Stimulated activated CD4-positive, alpha-beta T cell treated with anti-CD3 and anti-CD28 coated beads, Interleukin-4, amount 100 ng/mL, for 24 hours (primary cell): ENCODE data around the gene CFAP100.

ENCODE experiments used
- DNase-seq: peaks from one replicate; pipeline ENCODE4 v3.0.0-alpha.2; 2020

Gene CFAP100

DNA sequence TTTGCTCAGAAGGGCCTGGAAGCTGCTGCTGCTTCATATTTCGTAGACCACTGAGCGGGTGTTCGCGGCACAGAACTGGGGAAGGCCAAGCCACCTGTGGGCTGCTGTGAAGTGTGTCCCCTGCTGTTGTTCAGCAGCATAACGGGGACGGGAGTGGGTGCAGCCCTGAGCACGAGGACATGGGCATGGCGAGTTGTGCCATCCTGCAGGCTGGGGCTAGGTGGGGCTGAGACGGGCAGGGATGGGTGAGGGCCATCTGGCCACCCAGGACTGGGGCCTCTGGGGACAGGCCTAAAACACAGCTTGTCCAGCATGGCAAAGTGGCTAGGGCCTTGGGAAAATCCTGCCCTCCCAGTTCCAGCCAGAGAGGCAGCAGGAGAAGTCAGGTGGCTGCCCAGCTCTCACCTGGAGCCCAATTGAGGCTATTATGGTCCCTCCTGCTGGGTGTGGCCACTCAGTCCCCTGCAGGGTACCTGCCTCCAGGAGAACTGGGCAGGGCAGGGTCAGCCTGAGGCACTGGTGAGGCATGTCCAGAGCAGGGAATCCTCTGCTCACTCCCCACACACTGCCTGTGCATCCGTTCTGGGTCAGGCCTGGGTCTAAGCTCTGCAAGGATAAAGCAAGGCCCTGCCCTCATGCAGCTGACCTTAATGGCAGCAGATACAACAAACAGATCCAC is 29.5 kb downstream of the CFAP100 start:
- no peak for DNase-seq

- DNase-seq: no peak
Measured at GRCh38 chr3:126424751-126425150, 30.0 kb downstream of the CFAP100 start.

- DNase-seq: no peak
Measured at GRCh38 chr3:126431103-126431534, 36.4 kb downstream of the CFAP100 start.

- no peak for DNase-seq
Measured at GRCh38 chr3:126432361-126433104, 37.8 kb downstream of the CFAP100 start.

DNA sequence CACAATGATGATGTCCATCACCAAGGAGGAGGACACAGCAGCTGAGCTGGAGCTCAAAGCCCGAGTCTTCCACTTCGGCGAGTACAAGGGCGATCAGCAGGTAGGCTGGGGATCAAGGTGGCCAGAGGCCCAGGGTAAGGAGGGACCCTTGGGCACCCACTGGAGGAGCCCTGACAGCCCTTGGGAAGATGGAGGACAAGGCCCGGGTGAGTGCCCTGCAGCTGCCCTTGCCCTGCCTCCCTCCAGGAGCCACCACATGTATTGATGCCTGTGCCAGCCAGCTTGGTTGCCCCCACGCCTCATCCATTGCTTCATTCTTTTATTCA is 38.4 kb downstream of the CFAP100 start:
- DNase-seq: peak; percentile 1

- DNase-seq: peak; percentile 1
Measured at GRCh38 chr3:126433496-126434263, 39.0 kb downstream of the CFAP100 start.

GRCh38 chr3:126434264-126434590 is 39.5 kb downstream of the CFAP100 start:
- DNase-seq: no peak

DNA sequence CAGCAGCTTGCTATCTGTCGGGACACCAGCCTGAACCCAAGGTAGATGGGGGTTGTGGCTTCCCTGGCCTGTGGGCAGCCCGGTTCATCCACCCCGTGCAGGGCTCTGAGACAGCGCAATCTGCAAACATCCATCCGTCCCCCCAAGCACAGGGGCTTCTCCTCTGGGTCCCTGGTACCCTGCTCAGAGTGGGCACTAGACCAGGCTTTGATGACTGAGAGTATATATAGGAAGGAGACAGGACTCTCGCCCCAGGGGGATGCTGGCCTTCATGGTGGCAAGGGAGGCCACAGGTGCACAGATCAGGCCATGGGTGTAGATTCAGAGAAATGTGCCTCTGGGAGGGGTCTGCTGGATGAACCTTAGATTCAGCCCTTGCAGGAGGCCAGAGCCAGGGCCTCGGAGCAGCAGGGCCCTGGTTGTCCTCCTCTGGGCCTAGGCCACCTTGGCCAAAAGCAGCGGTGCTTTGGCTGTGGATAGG is 40.3 kb downstream of the CFAP100 start:
- DNase-seq: no peak

DNA sequence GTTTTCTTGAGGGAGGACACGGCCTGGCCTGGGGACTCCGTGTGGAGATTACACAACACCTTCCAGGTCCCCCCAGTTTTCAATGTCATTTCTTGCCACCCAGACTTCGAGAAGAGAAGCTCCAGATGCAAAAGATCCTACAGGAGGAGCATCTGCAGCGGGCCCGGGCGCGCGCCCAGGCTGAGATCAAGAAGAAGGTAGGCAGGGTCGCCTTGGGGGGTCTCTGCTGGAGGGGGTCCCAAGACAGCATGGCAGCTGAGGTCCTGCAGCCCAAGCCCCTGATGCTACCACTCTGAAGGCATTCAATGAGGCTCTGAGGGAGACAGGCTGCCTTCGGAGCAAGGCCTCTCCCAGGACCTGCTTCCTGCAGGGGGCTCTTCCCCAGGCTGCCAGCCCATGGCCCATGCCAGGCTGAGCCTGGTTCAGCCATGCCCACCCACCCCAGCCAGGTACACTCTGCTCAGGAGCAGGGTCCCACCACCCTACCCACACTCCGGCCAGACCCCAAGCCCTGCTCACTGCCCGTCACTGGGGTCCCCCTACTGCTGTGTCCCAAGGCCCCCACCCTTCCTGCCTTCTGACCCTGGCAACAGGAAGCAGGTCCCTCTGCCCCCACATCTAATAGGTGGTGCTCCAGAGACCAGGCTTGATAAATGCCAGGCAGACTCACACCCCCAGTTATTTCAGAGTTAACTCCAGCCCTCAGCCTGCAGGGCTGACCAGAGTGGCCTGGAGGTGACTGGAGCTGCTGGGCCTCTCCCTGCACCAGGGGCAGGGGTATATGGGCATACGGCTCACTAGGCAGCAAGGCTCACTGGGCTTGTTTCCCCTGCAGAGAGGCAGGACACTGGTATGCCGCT is 41.0 kb downstream of the CFAP100 start:
- no peak for DNase-seq

GRCh38 chr3:126436826-126437717 is 42.4 kb downstream of the CFAP100 start:
- DNase-seq: no peak

DNA sequence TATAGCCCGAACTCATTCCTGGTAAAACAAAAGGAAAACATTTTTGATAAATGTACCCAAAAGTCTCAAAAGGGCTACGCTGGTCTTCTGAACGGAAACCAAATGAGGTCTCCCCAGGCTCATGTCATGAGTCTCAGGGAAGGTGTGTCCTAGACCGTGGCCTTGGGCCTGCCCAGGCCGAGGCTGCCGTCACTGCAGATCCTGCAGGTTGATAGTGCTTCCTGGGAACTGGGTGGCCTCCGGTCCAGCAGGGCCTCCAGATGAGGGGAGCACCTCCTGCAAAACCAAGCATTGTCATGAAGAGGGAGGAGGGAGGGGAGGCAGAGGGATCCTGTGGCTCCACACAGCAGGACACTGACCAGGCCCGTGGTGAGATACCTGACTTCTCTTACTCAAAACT is 43.5 kb downstream of the CFAP100 start:
- no peak for DNase-seq

GRCh38 chr3:126438746-126439145 is 44.0 kb downstream of the CFAP100 start:
- DNase-seq: no peak

- DNase-seq: peak; percentile 2
Measured at GRCh38 chr3:126439346-126439967, 44.7 kb downstream of the CFAP100 start.

DNA sequence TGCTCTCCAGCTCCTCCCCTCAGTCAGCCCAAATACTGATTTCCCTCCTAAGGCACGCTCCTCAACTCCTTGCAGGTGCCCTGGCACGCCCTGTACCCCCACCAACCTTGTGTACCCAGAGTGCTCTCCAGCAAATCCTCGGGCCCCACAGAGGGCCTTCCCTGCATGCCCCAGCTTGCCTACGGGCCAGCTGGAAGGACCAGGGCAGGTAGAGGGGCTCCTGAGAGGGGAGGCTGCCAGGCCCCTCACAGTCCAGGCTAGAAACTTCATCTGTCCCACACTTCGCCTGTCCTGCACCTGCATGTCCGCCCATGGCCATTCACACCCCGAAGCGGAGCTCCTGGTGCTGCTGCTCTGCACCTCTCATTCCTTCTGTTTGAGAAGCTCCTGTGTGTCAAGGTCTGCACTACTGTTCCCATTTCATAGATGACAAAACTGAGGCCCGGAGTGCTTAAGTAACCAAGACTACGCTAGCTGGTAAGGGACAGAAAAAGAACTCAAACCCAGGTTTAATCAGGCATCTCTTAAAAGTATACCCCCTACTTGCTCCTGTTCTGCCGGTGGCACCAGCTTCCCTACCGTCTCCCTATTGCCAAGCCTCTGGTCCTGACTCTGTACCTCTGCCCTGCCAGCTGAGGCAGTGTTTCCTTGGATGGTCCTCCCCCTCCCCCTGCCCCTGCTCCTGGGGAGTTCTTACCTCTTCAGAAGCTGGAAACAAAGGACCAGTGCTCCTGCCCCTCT is 45.4 kb downstream of the CFAP100 start:
- DNase-seq: peak; percentile 2

DNA sequence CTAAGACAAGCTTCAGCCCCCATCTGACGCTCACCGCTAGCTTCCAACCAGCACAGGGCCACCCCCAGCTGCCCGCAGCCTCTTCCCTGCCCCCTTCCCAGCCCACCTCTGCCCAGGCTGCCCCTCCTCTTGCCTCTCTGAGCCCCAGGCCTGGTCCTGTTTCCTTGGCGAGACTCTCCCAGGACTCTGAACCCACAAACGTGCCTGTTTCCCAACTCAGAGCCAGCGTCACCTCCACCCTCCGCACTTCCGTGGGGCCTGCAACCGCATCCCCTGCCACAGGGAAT is 45.9 kb downstream of the CFAP100 start:
- no peak for DNase-seq

DNA sequence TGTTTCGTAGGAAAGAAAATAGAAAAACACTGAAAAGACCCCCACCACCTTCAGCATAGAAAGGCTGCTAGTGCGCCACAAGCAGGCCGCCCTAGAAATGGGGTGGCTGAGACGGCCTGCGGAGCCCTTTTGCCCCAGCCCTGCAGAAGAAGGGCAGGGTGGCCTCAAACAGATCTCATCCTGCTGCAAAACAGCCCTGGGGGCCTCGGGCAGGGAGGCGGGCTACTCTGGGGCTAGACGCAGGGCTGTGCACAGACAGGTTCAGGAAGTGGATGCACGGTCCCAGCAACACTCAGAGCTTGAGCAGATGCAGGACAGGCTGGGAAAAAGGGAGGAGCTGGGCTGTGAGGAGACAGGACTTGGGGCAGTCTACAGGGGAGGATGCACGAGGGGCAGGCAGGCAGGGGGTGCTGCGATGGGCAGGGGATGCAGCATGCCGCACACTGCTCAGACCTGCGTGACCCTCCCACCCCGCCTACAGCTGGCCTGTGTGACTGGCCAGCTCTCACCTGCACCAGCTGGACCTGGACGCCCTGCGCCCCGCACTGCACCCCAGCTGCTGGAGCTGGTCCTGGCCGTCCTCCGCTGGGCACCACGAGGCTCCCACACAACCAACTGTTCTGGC is 46.7 kb downstream of the CFAP100 start:
- no peak for DNase-seq

DNA sequence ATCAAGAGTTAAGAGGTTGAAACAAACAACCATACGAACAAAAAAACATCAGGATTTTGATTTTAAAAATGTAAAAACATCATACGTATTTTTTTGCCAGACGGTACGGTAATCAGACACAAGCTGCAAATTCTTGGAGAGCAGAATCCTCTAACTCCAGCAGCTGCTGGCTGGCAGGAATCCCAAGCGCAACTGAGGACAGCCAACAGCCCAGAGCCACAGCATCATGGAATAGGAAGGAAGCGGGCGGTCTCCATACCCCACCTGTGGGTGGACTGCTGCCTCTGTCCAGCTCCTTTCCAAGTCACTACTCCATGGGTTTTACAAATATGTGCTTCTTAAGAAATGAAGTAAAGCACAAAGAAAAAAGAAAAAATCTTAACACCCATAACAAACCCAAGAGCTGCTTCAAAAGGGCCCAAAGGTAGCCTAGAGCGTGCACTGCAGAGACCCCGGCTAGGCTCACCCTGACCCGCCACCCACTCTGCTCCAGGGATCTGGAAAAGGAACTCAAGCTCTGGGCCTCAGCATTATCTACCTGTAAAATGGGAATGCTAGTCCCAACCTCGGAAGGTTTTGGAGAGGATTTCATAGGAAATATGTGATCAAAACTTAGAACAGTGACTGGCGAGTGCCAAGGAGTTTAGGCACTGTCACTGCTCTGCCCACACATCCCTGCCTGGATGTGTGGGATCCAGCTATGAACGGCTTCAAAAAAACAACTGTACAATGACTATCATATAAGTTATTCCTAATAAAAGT is 47.6 kb downstream of the CFAP100 start:
- DNase-seq: no peak

DNA sequence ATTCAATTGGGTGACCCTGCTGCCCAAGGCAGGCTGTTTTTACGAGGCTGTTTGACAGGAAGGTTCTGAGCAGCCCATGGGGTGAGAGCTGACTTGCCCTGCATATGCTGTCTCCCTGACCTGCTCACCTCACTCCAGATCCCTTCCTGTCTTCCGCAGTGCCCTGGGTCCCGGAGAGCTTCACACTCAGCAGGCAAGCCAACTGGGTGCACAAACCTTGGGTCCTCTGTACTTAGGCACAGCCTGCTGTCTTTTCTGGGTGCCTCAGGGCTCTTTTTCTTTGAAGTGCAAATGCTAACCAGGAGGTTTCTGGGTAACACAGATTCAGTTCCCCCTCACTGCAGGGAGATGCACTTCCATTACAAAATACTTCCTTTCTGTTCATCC is 48.1 kb downstream of the CFAP100 start:
- DNase-seq: no peak

DNA sequence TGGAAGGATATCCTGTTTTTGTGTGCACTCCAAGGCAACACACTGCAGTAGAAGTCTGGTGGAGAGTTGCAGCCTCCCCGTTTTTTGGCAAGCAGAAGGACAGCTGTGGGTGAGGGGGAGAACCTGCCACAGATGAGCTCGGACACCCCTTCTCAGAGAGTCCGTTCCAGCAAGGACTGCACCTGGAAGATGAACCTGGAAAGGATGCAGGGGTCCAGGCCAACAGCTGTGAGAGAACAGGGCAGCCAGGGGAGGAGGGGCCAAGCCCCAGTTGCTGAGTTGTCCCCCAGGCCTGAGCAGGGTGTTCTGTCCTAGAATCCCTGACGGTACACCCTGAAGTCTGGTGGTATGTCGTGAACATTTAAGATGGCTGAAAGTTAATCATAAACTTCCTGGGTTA is 50.8 kb downstream of the CFAP100 start:
- DNase-seq: no peak

DNA sequence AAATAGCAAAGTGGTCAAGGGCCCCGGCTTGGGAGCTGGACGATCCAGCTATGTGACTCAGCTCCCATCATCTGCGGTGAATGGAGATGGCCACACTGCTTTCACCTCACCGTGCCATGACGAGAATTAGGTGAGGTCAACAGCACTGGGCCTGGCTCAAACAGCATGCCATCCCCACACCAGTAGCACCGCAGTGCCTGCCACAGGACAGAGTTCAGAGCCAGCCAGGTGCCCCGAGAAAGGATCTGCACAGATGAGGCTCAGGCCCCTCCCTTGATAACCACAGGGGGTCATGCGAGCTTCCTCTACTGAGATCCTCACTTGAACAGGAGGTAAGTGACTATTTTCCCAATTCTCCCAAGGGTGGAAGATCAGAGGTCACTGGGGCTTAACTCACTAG is 51.6 kb downstream of the CFAP100 start:
- no peak for DNase-seq
